GM12892 (cell line): Measurements from ENCODE around the gene INPP4A.

ENCODE experiments used
- POLR2A ChIP-seq: IDR thresholded peaks from 2 replicates; pipeline ENCODE4 v1.6.1; 2011; ENCODE audit warnings: low read depth, low read length, control low read depth
- POLR2AphosphoS5 ChIP-seq: IDR thresholded peaks from 2 replicates; pipeline ENCODE4 v1.6.1; 2011; ENCODE audit warnings: low read depth, low read length, control low read depth
- TAF1 ChIP-seq: IDR thresholded peaks from 2 replicates; pipeline ENCODE4 v1.6.1; 2011; ENCODE audit warnings: low read depth, mild to moderate bottlenecking, control low read depth, low read length, borderline replicate concordance

- TF ChIP-seq TAF1 (no peak), POLR2A (no peak), POLR2AphosphoS5 (no peak)
These were observed 144.8 kb downstream of the INPP4A start for GRCh38 chr2:98589489-98589888.
